Lower lobe of right lung (tissue), 2 donors: ENCODE results near the gene PLB1. TPM values are rescaled to one million over a fixed set of nuclear protein-coding genes. Genes with fewer than 3 reads are reported as not detected.

Experiments
- ATAC-seq, 2 donors: fragments of 200-7000 bp; cut with Tn5 transposase; one replicate each; pipeline ENCODE4 v1.9.1; 2020 to 2022; ENCODE audit warnings: mild to moderate bottlenecking in 2 of 2, moderate library complexity in 2 of 2
- DNase-seq: peaks from one replicate; pipeline ENCODE4 v3.0.0-alpha.2; 2020
- H3K27ac ChIP-seq: fragments of 200-600 bp; one replicate; pipeline ENCODE4 v1.8.0; 2022
- H3K27me3 ChIP-seq: fragments of 200-600 bp; one replicate; pipeline ENCODE4 v1.8.0; 2022; ENCODE audit warnings: low read depth
- H3K36me3 ChIP-seq: fragments of 200-600 bp; one replicate; pipeline ENCODE4 v1.8.0; 2022; ENCODE audit warnings: mild to moderate bottlenecking
- H3K4me1 ChIP-seq: fragments of 200-600 bp; one replicate; pipeline ENCODE4 v1.8.0; 2022
- H3K4me3 ChIP-seq: fragments of 200-600 bp; one replicate; pipeline ENCODE4 v1.8.0; 2022; ENCODE audit warnings: mild to moderate bottlenecking
- H3K9me3 ChIP-seq: fragments of 200-600 bp; one replicate; pipeline ENCODE4 v1.8.0; 2022
- CTCF ChIP-seq: fragments of 200-600 bp; IDR thresholded peaks from one replicate; pipeline ENCODE4 v1.8.0; 2022; ENCODE audit warnings: antibody characterized with exemption, mild to moderate bottlenecking
- intact Hi-C: fragments of 100-400 bp; cut with DNase I; formaldehyde crosslinking; loops from one replicate; pipeline ENCODE4 v1.11.0; 2022
- total RNA-seq: library from RNA; stranded (reverse); fragmentation: NEBNext Ultra II Directional; extraction: Animal tissue kit (Norgen Biotek cat#: 25700); gene quantifications from one replicate; pipeline ENCODE4 v1.2.1, GENCODE V29; 2021
- donor health status: DM: no; HTN: yes; CAD: no; lungs with severe emphysema.

The PLB1 gene
- total RNA-seq, 1 donor from 2014 or later: 5.5 TPM

- no peak for TF ChIP-seq CTCF
- H3K4me3 ChIP-seq: no peak overlapping the region
- H3K4me1 ChIP-seq: peaks cover 11% of the 10 kb centered on the region
- H3K27me3 ChIP-seq: no peaks in the 10 kb centered on the region
- no peak for DNase-seq
- ATAC-seq: no peak
- no peaks in the 10 kb centered on the region for H3K9me3 ChIP-seq
- no peaks in the 10 kb centered on the region for H3K36me3 ChIP-seq
- intact Hi-C loops: no loop called here
- no peak overlapping the region for H3K27ac ChIP-seq
Observed at GRCh38 chr2:28570431-28570830, 74.6 kb downstream of the PLB1 start.

GRCh38 chr2:28576714-28577113 lies 80.9 kb downstream of the PLB1 start:
- no peak for DNase-seq
- TF ChIP-seq CTCF: no peak
- intact Hi-C loops: no loop called here
- Histone ChIP-seq H3K4me1 (no peaks in the 10 kb centered on the region), H3K27ac (no peak overlapping the region), H3K27me3 (no peaks in the 10 kb centered on the region), H3K4me3 (no peak overlapping the region), H3K9me3 (no peaks in the 10 kb centered on the region), H3K36me3 (no peaks in the 10 kb centered on the region)
- ATAC-seq: no peak

GRCh38 chr2:28577791-28578680 lies 82.2 kb downstream of the PLB1 start:
- Histone ChIP-seq H3K4me3 (no peak overlapping the region), H3K9me3 (no peaks in the 10 kb centered on the region), H3K27me3 (no peaks in the 10 kb centered on the region), H3K4me1 (no peaks in the 10 kb centered on the region), H3K36me3 (no peaks in the 10 kb centered on the region), H3K27ac (no peak overlapping the region)
- ATAC-seq (peak; percentile 42 to 57), DNase-seq (peak; percentile 63)
- intact Hi-C loops: no loop called here
- no peak for TF ChIP-seq CTCF

GRCh38 chr2:28578774-28579173 lies 82.9 kb downstream of the PLB1 start:
- no peak for DNase-seq
- Histone ChIP-seq H3K27ac (no peak overlapping the region), H3K4me1 (no peaks in the 10 kb centered on the region), H3K36me3 (no peaks in the 10 kb centered on the region), H3K27me3 (no peaks in the 10 kb centered on the region), H3K9me3 (no peaks in the 10 kb centered on the region), H3K4me3 (no peak overlapping the region)
- no peak for TF ChIP-seq CTCF
- intact Hi-C loops: no loop called here
- no peak for ATAC-seq

GRCh38 chr2:28579606-28580005 lies 83.7 kb downstream of the PLB1 start:
- Histone ChIP-seq H3K4me3 (no peak overlapping the region), H3K9me3 (no peaks in the 10 kb centered on the region), H3K4me1 (no peaks in the 10 kb centered on the region), H3K27ac (no peak overlapping the region), H3K27me3 (no peaks in the 10 kb centered on the region), H3K36me3 (no peaks in the 10 kb centered on the region)
- DNase-seq: no peak
- no peak for TF ChIP-seq CTCF
- intact Hi-C loops: no loop called here
- no peak for ATAC-seq
